PFSK-1 (cell line): Measurements from ENCODE around the gene PRKAR1A.

Source experiments
- POLR2AphosphoS5 ChIP-seq: IDR thresholded peaks from 2 replicates; pipeline ENCODE4 v1.6.1; 2012; ENCODE audit warnings: low read depth, mild to moderate bottlenecking, control low read depth, low read length, moderate library complexity
- REST ChIP-seq, 2 experiments: IDR thresholded peaks; 2 replicates each; pipeline versions ENCODE4 v1.6.1 to v1.8.0; 2011 to 2012; ENCODE audit warnings: low read depth in 2 of 2, low read length in 2 of 2, control low read depth in 1 of 2, inconsistent platforms in 1 of 2, mild to moderate bottlenecking in 1 of 2, moderate library complexity in 1 of 2; ENCODE audit not compliant: insufficient read depth in 1 of 2
- SIN3A ChIP-seq: IDR thresholded peaks from 2 replicates; pipeline ENCODE4 v1.6.1; 2012; ENCODE audit warnings: mild to moderate bottlenecking, low read length, moderate library complexity, borderline replicate concordance; ENCODE audit not compliant: insufficient read depth
- TAF1 ChIP-seq: IDR thresholded peaks from 2 replicates; pipeline ENCODE4 v1.6.1; 2012; ENCODE audit warnings: low read length, control low read depth, borderline replicate concordance; ENCODE audit not compliant: insufficient read depth

GRCh38 chr17:68596411-68596945 is 84.2 kb downstream of the PRKAR1A start:
- TF ChIP-seq REST (IDR thresholded peaks at IDR 0.05; ENCODE audit: insufficient read depth in 1 of 2, low read depth in 2 of 2, low read length in 2 of 2): no peak
- TF ChIP-seq TAF1: no peak
- TF ChIP-seq POLR2AphosphoS5: no peak
- TF ChIP-seq SIN3A: no peak
